GM10266 (cell line): ENCODE data around the gene PMPCA.

Experiments used
- DNase-seq: peaks from one replicate; pipeline ENCODE4 v3.0.0; 2012; ENCODE audit errors: extremely low spot score
- CTCF ChIP-seq: IDR thresholded peaks from 2 replicates; pipeline ENCODE4 v1.5.1; 2012; ENCODE audit warnings: mild to moderate bottlenecking, low read depth; ENCODE audit not compliant: control insufficient read depth, insufficient read depth; ENCODE audit errors: missing control alignments

The PMPCA gene

GRCh38 chr9:136459425-136459824, 49.0 kb downstream of the PMPCA start:
- no peak for TF ChIP-seq CTCF
- no peak for DNase-seq

GRCh38 chr9:136460772-136461325, 50.4 kb downstream of the PMPCA start:
- TF ChIP-seq CTCF: no peak
- no peak for DNase-seq

GRCh38 chr9:136462664-136463063, 52.2 kb downstream of the PMPCA start:
- DNase-seq: no peak
- no peak for TF ChIP-seq CTCF

- no peak for TF ChIP-seq CTCF
Observed at GRCh38 chr9:136463578-136463977, 53.1 kb downstream of the PMPCA start.

GRCh38 chr9:136464241-136464640, 53.8 kb downstream of the PMPCA start:
- no peak for TF ChIP-seq CTCF
- DNase-seq: no peak

More at GRCh38 chr9:136463578-136463977, 53.1 kb downstream of the PMPCA start:
- DNase-seq: no peak

GRCh38 chr9:136465500-136466154, 55.2 kb downstream of the PMPCA start:
- no peak for TF ChIP-seq CTCF
- DNase-seq: no peak

GRCh38 chr9:136466155-136466541, 55.7 kb downstream of the PMPCA start:
- no peak for DNase-seq
- no peak for TF ChIP-seq CTCF
